GM12801 (cell line): ENCODE measurements around the gene MATCAP1.

Experiments used
- TF ChIP-seq, protein P1 (sequence below): IDR thresholded peaks from one replicate; pipeline ENCODE4 v1.5.1; 2011; ENCODE audit warnings: control low read depth; ENCODE audit not compliant: insufficient read length; ENCODE audit errors: extremely low read depth

The MATCAP1 gene

DNA sequence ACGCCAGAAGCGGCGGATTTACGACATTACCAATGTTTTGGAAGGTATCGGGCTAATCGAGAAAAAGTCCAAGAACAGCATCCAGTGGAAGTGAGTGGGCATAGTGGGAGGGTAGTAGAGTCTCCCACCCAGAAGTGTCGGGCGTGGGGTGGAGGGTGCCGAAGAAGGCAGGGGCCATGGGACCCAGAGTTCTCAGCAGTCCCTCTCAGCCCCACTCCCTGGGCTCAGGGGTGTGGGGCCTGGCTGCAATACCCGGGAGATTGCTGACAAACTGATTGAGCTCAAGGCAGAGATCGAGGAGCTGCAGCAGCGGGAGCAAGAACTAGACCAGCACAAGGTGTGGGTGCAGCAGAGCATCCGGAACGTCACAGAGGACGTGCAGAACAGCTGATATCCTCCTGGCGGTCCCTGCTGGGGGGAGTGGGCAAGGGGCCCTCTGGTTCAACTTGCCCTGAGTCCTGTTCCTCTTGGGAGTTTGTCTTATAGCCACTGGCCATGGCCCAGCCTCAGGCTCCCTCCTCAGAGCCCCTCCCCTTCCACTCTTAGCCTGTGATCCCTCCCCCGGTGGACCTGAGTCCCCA is 9.1 kb upstream of the MATCAP1 start:
- TF ChIP-seq, protein P1, sequence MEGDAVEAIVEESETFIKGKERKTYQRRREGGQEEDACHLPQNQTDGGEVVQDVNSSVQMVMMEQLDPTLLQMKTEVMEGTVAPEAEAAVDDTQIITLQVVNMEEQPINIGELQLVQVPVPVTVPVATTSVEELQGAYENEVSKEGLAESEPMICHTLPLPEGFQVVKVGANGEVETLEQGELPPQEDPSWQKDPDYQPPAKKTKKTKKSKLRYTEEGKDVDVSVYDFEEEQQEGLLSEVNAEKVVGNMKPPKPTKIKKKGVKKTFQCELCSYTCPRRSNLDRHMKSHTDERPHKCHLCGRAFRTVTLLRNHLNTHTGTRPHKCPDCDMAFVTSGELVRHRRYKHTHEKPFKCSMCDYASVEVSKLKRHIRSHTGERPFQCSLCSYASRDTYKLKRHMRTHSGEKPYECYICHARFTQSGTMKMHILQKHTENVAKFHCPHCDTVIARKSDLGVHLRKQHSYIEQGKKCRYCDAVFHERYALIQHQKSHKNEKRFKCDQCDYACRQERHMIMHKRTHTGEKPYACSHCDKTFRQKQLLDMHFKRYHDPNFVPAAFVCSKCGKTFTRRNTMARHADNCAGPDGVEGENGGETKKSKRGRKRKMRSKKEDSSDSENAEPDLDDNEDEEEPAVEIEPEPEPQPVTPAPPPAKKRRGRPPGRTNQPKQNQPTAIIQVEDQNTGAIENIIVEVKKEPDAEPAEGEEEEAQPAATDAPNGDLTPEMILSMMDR = no peak

DNA sequence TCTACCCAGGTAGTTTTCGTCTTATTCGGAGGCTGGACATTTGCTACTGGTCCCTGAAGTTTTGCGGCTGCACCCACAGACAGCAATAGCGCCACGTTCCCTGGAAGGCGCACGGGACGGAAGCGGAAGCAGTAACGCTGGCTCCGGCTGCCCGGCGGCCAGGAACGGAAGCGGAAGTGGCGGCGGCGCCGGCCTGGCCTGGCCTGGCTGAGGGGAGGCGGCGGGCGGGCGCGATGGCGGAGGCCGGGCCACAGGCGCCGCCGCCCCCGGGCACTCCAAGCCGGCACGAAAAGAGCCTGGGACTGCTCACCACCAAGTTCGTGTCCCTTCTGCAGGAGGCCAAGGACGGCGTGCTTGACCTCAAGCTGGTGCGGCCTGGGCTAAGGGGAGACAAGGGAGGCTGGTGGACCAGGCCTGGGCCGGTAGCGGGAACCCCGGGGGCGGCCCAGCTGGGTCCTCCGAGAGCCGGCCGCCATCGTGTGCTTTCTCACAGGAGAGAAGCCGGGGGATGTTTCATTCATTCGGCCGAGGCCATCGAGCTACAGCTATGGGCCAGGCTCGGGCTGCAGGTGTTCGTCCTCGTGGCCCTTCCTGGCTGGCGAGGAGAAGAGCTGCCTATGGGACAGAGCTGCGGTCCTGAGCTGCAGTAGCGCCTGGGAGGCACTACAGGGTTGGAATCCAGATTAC is 8.4 kb upstream of the MATCAP1 start, which contains the start of gene E2F4:
Gene E2F4 (plus strand): TSS at position 161 of the 687 bp plus-strand sequence. CDS start 73 bp downstream, at position 234.
- TF ChIP-seq, protein P1 = no peak

DNA sequence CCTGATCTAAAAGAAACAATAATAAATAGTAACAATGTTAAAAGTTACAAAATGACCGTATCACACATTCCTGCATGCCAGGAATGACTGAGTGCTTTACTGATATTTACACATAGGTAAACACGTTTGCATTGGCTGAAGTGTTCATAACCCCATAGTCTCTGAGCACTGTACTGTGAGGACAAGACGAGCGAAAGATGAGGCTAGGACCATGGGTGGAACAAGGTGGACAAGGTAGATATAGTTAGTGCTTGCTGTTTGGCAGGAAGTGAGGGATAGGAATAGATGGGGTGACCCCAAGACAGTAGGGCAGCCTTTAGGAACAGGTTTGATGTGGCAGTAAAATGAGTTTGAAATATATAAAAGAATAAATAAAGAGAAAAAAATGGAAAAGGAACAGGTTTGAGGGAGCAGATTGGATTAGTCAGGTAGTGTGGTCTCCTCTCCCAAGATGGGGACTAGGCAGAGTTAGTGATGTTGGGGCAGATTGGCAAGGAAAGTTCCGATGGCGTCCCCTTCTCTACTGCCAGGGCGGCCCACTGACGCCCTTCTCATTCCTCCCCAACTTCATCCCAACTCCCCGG is 7.7 kb upstream of the MATCAP1 start:
- TF ChIP-seq, protein P1 = no peak

DNA sequence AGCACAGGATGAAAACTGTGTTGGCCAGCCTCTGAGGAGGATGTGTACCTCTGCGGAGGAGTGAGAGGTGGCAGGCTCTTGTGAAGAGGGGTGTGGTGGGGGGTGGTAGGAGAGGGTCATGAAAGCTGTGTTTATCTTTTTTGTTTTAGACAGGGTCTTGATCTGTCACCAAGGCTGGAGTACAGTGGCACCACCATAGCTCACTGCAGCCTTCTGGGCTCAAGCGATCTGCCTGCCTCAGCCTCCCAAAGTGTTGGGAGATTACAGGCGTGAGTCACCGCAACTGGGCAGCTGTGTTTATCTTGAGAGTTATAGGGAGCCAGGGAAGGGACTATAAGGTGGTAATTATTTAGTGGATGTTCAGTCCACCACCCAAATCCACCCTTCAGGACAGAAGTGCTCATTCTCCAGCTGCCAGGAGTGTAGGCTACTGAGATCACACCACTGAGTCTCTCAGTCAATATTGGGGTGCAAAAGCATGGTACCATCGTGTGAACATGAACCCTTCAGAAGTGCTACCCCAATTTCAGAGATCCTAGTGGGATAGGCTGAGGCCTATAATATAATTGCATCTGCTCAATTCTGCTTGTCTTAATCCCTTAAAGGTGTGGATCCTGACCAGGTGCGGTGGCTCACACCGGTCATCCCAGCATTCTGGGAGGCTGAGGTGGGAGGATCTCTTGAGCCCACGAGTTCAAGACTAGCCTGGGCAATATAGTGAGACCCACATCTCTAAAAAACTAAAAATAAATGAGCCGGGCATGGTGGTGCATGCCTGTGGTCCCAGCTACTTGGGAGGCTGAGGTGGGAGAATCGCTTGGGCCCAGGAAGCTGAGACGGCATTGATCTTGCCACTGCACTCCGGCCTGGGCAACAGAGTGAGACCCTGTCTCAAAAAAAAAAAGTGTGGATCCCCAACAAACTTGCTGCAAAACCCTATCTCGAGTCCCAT is 7.0 kb upstream of the MATCAP1 start:
- TF ChIP-seq, protein P1 = no peak

DNA sequence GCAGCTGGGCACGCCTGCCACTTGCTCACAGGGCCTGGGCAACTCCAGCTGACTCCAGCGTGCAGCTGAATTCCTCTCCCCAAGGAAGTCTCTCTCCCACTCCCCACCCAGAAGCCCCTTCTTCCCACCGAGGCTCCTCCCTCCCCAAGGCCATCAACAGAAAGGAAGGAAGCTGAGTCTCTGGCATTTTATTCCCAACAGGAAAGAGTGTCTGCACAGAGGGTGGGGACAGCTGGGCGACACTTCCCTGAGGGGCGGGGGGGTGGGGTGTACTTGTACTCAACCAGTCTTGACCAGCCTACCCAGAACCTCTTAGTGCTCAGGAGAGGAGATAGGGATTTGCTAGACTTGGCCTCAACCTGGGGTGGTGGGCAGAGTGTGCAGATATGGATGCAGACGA is 6.3 kb upstream of the MATCAP1 start, which contains the start of gene EXOC3L1:
Gene EXOC3L1 (minus strand): TSS at position 96 of the 400 bp plus-strand sequence. CDS start 460 bp downstream, outside the sequence.
- TF ChIP-seq, protein P1 = no peak

DNA sequence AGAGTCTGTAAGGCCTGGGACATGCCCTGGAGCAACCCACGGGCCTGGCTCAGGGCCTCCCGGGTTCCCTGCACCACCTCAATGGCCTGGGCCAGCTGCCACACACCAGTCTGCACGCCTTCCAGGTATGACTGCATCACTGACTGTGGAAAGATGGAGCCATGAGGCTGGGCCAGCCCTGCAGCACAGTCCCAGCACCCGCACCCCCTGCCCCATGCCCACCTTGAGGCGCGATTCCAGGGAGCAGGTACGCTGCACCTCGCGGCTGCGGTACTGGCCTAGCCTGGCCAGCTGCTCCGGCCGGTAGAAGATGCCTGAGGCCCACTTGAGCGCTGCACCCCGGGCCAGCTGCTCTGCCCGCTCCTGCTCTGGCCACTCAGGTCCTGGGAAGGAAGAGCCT is 5.0 kb upstream of the MATCAP1 start:
- TF ChIP-seq, protein P1 = no peak

DNA sequence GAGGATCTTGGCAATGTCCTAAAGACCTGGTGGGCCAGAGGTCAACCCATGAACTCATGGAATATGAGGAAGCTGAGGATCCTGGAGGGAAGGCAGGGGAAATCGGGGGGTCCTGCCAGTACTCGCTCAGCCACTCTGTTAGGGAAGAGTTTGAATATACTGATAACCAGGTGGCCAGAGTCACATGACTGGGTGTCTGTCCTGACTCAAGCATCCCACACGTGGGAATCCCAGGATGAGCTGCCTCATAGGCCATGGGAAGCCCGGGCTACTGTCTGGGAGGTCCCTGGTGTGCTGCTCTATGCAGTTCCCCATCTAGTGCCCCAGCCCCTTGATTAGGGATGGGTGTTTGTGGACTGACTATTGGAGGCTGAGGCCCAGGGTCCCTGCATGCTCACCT is 4.6 kb upstream of the MATCAP1 start:
- TF ChIP-seq, protein P1 = no peak
